ENCODE measurements around the gene ALG1. TPM values are rescaled to one million over a fixed set of nuclear protein-coding genes. Genes with fewer than 3 reads are reported as not detected.

ALG1 gene
- total RNA-seq, 1 donor from 2014 or later: 29.4 TPM

DNA sequence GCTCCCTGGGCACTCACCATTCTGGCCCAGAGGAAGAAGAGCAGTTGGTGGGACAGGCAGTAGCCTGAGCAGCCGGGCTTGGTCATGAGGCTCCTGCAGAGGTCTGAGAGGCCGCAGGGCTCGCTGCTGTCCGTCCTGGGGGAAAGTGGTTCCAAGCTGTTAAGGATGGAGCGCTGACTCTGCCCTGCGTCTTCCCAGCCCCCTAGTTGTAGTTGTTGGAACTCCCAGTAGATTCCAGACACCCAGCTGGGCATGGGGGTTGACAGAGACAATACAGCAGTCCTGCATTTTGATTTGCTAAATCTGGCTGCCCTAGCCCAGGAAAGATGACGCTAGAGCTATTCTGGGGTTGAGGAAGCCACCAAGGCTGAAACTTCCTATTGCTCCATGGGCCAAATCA, 13.2 kb upstream of the ALG1 start:
- intact Hi-C loops (cut with micrococcal nuclease): no loop called here
- no peak overlapping the region for H3K4me3 Mint-ChIP-seq (ENCODE audit: low read depth)
- no peaks in the 10 kb centered on the region for H3K36me3 Mint-ChIP-seq (ENCODE audit: low read depth)
- no peaks in the 10 kb centered on the region for H3K27me3 Mint-ChIP-seq (ENCODE audit: low read depth)
- H3K9me3 Mint-ChIP-seq: no peaks in the 10 kb centered on the region
- H3K4me1 Mint-ChIP-seq (ENCODE audit: low read depth): peaks cover 2% of the 10 kb centered on the region
- no peak for DNase-seq (ENCODE audit: low spot score)
- H3K27ac Mint-ChIP-seq: no peak overlapping the region

- Mint-ChIP-seq H3K27me3 (ENCODE audit: low read depth) (no peaks in the 10 kb centered on the region), H3K4me1 (ENCODE audit: low read depth) (peaks cover 2% of the 10 kb centered on the region), H3K4me3 (ENCODE audit: low read depth) (no peak overlapping the region), H3K9me3 (no peaks in the 10 kb centered on the region), H3K27ac (no peak overlapping the region), H3K36me3 (ENCODE audit: low read depth) (no peaks in the 10 kb centered on the region)
- no peak for DNase-seq (ENCODE audit: low spot score)
- intact Hi-C loops (cut with micrococcal nuclease): no loop called here
Observed at GRCh38 chr16:5059386-5060072, 12.1 kb upstream of the ALG1 start.

GRCh38 chr16:5060073-5060641, 11.5 kb upstream of the ALG1 start:
- no peak for DNase-seq (ENCODE audit: low spot score)
- H3K36me3 Mint-ChIP-seq (ENCODE audit: low read depth): no peaks in the 10 kb centered on the region
- H3K27me3 Mint-ChIP-seq (ENCODE audit: low read depth): no peaks in the 10 kb centered on the region
- H3K4me3 Mint-ChIP-seq (ENCODE audit: low read depth): no peak overlapping the region
- H3K9me3 Mint-ChIP-seq: no peaks in the 10 kb centered on the region
- intact Hi-C loops (cut with micrococcal nuclease): no loop called here
- peaks cover 2% of the 10 kb centered on the region for H3K4me1 Mint-ChIP-seq (ENCODE audit: low read depth)
- no peak overlapping the region for H3K27ac Mint-ChIP-seq

DNA sequence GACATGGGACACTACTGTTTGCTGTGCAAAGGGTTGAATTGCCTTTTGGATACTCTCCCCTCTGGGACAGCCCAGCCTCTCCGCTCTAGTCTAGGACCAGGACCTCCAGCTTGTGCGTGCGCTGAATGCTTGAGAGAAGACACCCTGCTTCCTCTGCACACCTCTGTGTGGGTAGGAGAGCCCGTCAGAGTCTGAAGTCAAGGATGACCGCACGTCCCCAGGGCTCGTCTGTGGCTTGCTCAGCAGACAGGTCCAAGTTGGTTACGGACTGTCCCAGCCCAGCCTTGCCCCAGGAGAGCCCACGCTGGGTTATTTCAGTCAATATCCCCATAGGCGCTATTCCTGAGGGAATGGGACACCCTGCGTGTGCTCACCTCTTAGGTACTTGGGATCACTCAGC, 9.6 kb upstream of the ALG1 start:
- Mint-ChIP-seq H3K27ac (no peak overlapping the region), H3K27me3 (ENCODE audit: low read depth) (peaks cover under 1% of the 10 kb centered on the region), H3K4me3 (ENCODE audit: low read depth) (no peak overlapping the region), H3K36me3 (ENCODE audit: low read depth) (no peaks in the 10 kb centered on the region), H3K9me3 (no peaks in the 10 kb centered on the region), H3K4me1 (ENCODE audit: low read depth) (no peaks in the 10 kb centered on the region)
- no peak for DNase-seq (ENCODE audit: low spot score)
- intact Hi-C loops (cut with micrococcal nuclease): no loop called here

DNA sequence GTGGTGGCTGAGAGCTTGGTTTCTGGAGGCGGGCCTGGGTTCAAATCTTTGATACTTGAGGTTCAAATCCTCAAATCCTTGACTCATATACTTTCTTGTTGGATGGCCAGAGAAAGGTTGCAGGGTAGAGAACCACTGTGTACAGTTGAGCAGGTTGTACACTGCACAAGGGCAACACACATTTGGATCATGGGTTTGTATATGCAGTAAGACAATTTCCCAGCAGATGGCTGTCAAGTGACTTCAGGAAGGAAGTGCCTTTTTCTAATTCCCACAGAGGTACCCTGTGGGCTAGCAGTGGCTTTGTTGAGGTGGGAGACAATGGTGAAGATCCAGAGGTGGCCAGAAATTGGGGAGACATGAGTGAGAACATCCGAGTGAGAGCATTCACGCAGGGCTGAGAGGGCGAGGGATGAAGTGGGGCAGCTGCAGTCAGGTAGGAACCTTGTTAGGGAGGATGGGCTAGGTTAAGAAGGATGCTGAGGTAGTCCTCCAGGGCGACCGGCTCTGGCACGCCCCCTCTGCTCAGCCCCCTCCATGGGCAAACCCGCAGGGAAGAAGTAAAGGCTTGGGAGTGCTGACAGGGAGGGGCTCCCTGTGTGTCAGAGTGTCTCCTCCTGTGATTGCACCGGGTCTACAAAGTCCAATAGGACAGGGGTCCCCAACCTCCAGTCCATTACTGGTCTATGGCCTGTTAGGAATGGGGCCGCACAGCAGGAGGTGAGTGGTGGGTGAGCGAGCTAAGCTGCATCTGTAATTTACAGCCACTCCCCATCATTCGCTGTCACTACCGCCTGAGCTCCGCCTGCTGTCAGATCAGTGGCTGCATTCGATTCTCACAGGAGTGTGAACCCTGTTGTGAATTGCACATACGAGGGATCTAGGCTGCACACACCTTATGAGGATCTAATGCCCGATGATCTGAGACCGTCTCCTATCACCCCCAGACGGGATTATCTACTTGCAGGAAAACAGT, 8.6 kb upstream of the ALG1 start:
- H3K27ac Mint-ChIP-seq: no peak overlapping the region
- H3K9me3 Mint-ChIP-seq: no peaks in the 10 kb centered on the region
- H3K4me3 Mint-ChIP-seq (ENCODE audit: low read depth): no peak overlapping the region
- H3K27me3 Mint-ChIP-seq (ENCODE audit: low read depth): peaks cover 3% of the 10 kb centered on the region
- no peaks in the 10 kb centered on the region for H3K36me3 Mint-ChIP-seq (ENCODE audit: low read depth)
- DNase-seq (ENCODE audit: low spot score): no peak
- intact Hi-C loops (cut with micrococcal nuclease): no loop called here
- H3K4me1 Mint-ChIP-seq (ENCODE audit: low read depth): no peaks in the 10 kb centered on the region

DNA sequence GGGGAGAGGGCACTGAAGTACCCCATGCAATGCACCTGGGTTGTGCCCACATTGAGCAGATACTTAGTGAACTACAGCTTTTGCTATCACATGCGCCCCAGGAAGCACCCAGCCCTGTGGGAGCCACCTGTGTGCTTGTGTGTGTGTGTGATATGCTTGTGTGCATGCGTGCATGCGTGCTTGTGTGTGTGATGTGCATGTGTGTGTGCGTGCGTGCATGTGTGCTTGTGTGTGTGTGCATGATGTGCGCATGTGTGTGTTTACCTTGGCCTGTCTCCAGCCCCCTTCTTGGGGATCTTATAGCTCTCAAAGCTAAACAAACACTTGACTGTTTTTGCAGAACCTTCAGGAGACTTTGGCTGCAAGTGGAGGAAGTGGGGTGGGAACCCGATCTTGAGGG, 6.7 kb upstream of the ALG1 start:
- Mint-ChIP-seq H3K4me1 (ENCODE audit: low read depth) (no peaks in the 10 kb centered on the region), H3K9me3 (no peaks in the 10 kb centered on the region), H3K27me3 (ENCODE audit: low read depth) (peaks cover 3% of the 10 kb centered on the region), H3K4me3 (ENCODE audit: low read depth) (no peak overlapping the region), H3K27ac (no peak overlapping the region), H3K36me3 (ENCODE audit: low read depth) (no peaks in the 10 kb centered on the region)
- DNase-seq (ENCODE audit: low spot score): no peak
- intact Hi-C loops (cut with micrococcal nuclease): no loop called here

DNA sequence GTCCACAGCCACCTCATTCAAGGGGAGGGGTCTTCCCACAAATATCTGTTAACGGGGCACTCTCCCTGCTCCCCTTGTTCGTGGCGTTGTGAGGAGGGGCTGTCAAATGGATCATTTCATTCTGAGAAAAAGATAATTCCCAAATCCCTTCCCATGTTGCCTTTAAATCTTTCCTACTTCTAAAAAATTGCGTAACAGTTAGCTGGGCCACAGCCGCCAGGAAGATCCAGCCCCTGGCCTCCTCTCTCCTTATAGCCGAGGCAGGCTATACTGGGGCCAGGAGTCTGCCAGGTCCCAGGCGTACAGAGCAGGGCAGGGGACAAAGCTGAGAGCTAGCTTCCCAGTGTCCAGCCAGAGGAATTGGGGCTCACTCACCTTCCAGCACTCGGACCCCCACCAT, 6.3 kb upstream of the ALG1 start:
- no peaks in the 10 kb centered on the region for H3K4me1 Mint-ChIP-seq (ENCODE audit: low read depth)
- no peak overlapping the region for H3K4me3 Mint-ChIP-seq (ENCODE audit: low read depth)
- DNase-seq (ENCODE audit: low spot score): no peak
- intact Hi-C loops (cut with micrococcal nuclease): no loop called here
- H3K9me3 Mint-ChIP-seq: no peaks in the 10 kb centered on the region
- peaks cover 3% of the 10 kb centered on the region for H3K27me3 Mint-ChIP-seq (ENCODE audit: low read depth)
- H3K27ac Mint-ChIP-seq: no peak overlapping the region
- no peaks in the 10 kb centered on the region for H3K36me3 Mint-ChIP-seq (ENCODE audit: low read depth)

DNA sequence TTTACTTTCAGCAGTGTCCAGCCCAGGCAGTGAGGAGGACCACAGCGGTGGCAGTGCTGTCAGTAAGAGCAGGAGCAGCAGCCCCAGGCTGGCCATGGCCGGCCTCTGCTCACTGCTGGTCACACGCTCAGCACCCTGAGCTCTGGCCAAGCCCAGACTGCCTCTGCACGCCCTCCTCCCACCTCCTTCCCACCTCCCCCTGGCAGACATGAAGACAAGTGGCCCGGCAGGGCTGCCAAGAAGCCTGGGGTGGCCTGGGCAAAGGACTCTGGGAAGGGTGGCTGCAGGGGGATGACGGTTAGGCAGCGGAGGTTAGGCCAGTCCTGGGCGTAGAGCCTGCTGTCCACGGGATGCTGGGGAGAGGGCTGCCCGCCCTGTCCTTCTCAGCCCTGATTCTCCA, 5.8 kb upstream of the ALG1 start, which contains the start of gene C16orf89:
TSS of gene C16orf89 (minus strand) at position 144 of the 400 bp plus-strand sequence. CDS start at position 96, 48 bp downstream.
- no peaks in the 10 kb centered on the region for H3K4me1 Mint-ChIP-seq (ENCODE audit: low read depth)
- peaks cover 3% of the 10 kb centered on the region for H3K27me3 Mint-ChIP-seq (ENCODE audit: low read depth)
- no peak within 1 kb of the TSS for H3K4me3 Mint-ChIP-seq (ENCODE audit: low read depth)
- no peaks in the 10 kb centered on the region for H3K9me3 Mint-ChIP-seq
- H3K36me3 Mint-ChIP-seq (ENCODE audit: low read depth): no peaks in the 10 kb centered on the region
- DNase-seq (ENCODE audit: low spot score): no peak
- no peak within 1 kb of the TSS for H3K27ac Mint-ChIP-seq
- intact Hi-C loops (cut with micrococcal nuclease): no loop called here

GRCh38 chr16:5066511-5066910, 5.1 kb upstream of the ALG1 start:
- Mint-ChIP-seq H3K4me3 (ENCODE audit: low read depth) (no peak overlapping the region), H3K27ac (no peak overlapping the region), H3K4me1 (ENCODE audit: low read depth) (peaks cover 4% of the 10 kb centered on the region), H3K9me3 (no peaks in the 10 kb centered on the region), H3K36me3 (ENCODE audit: low read depth) (no peaks in the 10 kb centered on the region), H3K27me3 (ENCODE audit: low read depth) (peaks cover 3% of the 10 kb centered on the region)
- intact Hi-C loops (cut with micrococcal nuclease): no loop called here
- DNase-seq (ENCODE audit: low spot score): no peak

DNA sequence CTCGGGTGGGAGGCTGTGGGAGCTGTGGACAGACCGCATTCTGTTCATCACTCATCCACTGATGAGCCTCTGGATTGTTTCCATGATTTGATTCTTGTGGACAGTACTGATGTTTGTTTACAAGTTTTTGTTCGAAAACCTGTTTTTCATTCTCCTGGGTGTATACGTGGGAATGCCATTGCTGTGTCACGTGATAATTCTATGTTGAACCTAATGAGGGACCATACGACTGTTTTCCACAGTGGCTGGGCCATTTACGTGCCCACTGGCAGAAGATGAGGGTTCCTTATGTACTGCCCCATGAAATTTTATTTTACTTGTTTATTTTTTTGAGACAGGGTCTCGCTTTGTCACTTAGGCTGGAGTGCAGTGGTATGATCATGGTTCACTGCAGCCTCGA, 2.6 kb upstream of the ALG1 start:
- Mint-ChIP-seq H3K4me1 (ENCODE audit: low read depth) (peaks cover 17% of the 10 kb centered on the region), H3K36me3 (ENCODE audit: low read depth) (peaks cover 4% of the 10 kb centered on the region), H3K4me3 (ENCODE audit: low read depth) (no peak overlapping the region), H3K27me3 (ENCODE audit: low read depth) (peaks cover 3% of the 10 kb centered on the region), H3K9me3 (no peaks in the 10 kb centered on the region), H3K27ac (no peak overlapping the region)
- no peak for DNase-seq (ENCODE audit: low spot score)
- intact Hi-C loops (cut with micrococcal nuclease): no loop called here

DNA sequence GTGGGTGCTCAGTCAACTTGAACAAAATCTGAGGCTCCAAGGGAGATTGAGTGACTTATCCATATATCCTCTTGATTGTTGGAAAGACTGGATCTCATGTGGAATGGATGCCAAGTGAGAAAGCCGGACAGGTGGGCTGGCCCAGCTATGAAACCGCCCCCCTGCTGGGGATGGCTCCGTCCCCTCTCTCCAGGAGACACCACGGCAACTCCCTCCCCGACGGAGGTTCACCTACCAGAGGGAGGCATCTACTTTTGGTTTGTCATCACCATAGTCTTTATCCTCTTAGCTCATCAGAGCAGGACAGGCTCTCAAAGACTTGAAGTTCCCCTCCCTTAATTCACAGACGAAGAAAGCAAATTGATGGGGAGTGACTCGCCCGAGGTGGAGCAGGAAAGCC, 1.8 kb upstream of the ALG1 start:
- H3K27ac Mint-ChIP-seq: no peak overlapping the region
- no peak for DNase-seq (ENCODE audit: low spot score)

GRCh38 chr16:5070431-5071186, 1.0 kb upstream of the ALG1 start:
- Mint-ChIP-seq H3K27me3 (ENCODE audit: low read depth) (peaks cover 3% of the 10 kb centered on the region), H3K4me3 (ENCODE audit: low read depth) (peak overlapping the region; percentile 45), H3K27ac (peak overlapping the region; percentile 89), H3K4me1 (ENCODE audit: low read depth) (peaks cover 17% of the 10 kb centered on the region), H3K36me3 (ENCODE audit: low read depth) (peaks cover 12% of the 10 kb centered on the region), H3K9me3 (no peaks in the 10 kb centered on the region)
- DNase-seq (ENCODE audit: low spot score): no peak
- intact Hi-C loops (cut with micrococcal nuclease): loop anchor here (5.0 kb wide), 1 partner anchor 38 kb away; the partner anchor contains the start of gene NAGPA

More for the DNA sequence above, 1.8 kb upstream of the ALG1 start:
- intact Hi-C loops (cut with micrococcal nuclease): loop anchor here (5.0 kb wide), 1 partner anchor 38 kb away; the partner anchor contains the start of gene NAGPA
- Mint-ChIP-seq H3K36me3 (ENCODE audit: low read depth) (peaks cover 7% of the 10 kb centered on the region), H3K4me3 (ENCODE audit: low read depth) (no peak overlapping the region), H3K9me3 (no peaks in the 10 kb centered on the region), H3K27me3 (ENCODE audit: low read depth) (peaks cover 3% of the 10 kb centered on the region), H3K4me1 (ENCODE audit: low read depth) (peaks cover 17% of the 10 kb centered on the region)
